ENCODE measurements around the gene FUT6.

FUT6 gene

GRCh38 chr19:5804516-5805461 lies 34.7 kb downstream of the FUT6 start, which contains the start of gene NRTN:
TSS of gene NRTN (plus strand) at chr19:5805067. CDS start at chr19:5824166, 19,099 bp downstream.
- DNase-seq = peak; percentile 51

- DNase-seq = peak; percentile 97
Measured at GRCh38 chr19:5803752-5804515, 35.6 kb downstream of the FUT6 start.

GRCh38 chr19:5803441-5803751 lies 36.1 kb downstream of the FUT6 start:
- DNase-seq = no peak

DNA sequence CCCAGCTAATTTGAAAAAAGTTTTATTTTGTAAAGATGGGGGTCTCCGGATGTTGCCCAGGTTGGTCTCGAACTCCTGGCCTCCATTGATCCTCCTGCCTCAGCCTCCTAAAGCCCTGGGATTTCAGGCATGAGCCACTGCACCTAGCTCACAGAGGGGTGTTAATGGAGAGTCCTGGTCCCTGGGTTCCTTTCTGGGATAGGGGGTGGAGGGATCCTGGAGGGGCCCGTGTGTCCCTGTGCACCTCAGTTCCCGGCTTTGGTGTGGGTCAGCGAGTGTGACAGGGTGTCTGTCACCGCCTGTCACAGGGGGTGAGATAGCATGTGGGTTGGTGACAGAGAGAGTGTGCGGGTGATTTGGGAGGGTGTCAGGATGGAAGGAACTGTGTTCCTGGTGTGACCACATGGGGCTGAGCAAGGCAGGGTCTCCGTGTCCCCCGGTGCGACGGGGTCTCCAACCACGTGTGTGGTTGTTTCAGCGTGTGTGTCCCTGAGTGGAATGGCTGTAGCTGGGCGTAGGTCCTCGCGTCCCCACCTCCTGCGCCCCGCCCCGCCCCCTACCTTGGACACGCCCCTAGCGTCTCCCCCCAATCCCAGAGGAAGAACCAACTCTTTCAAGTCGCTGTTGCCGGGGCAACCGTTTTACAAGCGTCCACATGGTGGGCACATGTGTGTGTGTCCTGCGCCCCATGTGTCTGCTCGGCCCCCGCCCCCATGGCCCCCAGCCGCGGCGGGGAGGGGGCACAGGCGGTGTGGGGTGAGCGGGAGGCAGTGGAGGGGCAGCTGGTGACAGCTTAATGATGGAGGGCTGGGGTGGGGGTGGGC lies 37.5 kb downstream of the FUT6 start:
- DNase-seq = peak; percentile 44

GRCh38 chr19:5800361-5801270 lies 38.9 kb downstream of the FUT6 start:
- no peak for DNase-seq

DNA sequence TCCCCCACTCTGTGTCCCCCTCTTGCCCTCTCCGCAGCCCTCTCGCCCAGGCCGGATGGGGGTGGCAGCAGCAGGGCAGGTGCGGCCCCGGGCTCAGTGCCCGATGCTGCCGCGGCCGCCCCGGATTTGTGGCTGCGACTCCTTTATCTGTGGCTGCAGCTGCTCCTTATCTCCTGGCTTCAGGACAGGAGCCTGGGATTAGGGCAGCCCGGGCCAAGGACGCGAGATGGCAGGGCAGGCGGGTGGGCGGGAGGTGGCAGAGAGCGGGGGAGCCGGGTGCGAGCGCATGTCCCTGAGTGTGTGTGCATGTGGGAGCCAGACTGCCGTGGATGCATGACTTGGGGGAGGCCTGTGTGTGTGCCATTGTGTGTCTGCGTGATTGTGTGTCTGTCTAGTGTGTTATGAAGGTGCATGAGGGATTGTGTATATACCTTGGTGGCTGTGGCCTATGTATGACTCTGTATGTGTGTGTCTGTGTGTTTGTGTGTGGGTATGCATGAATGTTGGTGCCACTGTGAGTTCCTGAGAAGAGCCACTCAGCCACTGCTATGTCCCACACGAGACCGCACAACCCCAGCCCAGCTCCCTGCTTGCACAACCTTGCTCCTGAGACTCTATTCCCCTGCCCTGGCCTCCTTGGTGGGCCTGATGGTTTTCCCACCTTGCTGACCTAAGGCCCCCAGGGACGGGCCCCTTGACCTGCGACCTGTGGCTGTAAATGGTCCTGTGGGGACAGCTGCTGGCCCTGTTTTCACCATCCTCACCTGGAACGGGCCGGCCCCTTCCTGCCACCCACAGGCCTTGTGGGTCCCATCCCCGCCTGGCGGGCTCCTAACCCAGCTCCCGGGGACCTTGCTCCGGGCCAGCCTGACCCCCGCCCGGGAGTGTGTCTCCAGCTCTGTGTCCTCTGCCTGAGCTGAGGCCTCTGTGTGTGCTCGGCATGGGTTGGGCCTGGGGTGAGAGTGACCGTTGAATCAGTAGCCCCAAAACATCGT lies 40.0 kb downstream of the FUT6 start:
- no peak for DNase-seq

DNA sequence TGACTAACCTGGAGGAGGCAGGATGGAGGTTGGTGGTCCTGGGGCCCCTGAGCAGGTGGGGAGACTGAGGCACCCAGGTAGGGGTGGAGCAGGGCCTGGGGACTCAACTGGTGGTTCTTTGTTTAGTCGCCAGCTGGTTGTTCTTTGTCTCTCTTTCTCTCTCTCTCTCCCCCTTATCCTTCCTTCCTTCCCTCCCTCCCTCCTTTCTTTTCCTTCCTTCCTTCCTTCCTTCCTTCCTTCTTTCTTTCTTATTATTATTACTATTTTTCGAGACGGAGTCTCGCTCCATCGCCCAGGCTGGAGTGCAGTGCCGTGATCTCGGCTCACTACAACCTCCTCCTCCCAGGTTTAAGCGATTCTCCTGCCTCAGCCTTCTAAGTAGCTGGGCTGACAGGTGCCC lies 41.3 kb downstream of the FUT6 start:
- DNase-seq = no peak

DNA sequence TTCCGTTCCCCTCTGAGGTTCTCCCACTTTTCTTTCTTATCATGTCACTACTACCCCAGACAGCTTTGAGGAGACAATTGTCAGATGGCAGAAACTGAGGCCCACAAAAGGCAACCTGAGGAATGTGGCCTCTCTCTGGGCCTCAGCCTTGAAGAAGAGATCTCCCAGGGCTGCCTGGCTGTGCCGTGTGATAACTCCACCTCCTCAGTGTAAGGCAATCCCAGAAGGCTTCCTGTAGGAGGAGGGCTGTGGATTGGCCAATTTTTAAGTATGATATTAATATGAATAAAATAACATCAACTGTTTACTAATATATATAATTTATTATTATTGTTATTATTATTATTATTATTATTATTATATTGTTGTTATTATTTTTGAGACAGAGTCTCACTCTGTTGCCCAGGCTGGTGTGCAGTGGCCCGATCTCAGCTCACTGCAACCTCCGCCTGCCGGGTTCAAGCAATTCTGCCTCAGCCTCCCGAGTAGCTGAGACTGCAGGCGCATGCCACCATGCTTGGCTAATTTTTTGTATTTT lies 44.1 kb downstream of the FUT6 start:
- no peak for DNase-seq

DNA sequence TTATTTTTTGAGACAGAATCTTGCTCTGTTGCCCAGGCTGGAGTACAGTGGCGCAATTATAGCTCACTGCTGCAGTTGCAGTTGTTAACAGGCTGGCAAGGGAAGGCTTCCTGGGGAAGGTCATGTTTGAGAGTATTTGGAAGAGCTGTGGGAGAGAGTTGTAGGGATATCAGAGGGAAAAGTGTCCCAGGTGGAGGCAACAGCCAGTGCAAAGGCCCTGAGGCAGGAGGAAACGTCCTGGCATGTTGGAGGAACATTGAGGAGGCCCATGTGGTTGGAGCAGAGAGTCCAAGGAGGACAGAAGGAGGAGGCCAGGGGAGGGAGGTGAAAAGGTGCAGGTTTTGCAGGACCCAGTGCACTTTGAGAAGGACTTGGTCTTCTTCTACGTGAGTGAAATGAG lies 46.3 kb downstream of the FUT6 start:
- no peak for DNase-seq

DNA sequence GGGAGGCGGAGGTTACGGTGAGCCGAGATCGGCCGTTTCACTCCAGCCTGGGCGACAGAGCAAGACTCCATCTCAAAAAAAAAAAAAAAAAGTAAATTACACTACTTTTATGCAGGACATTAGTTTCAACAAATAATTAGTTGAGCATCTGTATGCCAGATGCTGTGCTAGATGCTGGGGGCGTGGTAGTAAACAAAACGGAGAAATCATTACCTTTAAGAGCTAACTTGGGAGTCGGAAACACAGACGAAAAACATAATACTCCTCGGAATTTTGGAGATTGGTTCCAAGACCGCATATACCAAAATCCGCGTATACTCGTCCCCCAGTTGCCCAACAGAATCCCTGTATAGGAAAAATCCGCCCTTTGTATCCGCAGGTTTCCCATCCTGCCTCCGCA lies 47.3 kb downstream of the FUT6 start:
- DNase-seq = no peak

- peak; percentile 99 for DNase-seq
Measured at GRCh38 chr19:5790559-5791520, 48.7 kb downstream of the FUT6 start, which contains the start of gene DUS3L. TSS of gene DUS3L (minus strand) at chr19:5791163. CDS start at chr19:5791141, 22 bp downstream.

DNA sequence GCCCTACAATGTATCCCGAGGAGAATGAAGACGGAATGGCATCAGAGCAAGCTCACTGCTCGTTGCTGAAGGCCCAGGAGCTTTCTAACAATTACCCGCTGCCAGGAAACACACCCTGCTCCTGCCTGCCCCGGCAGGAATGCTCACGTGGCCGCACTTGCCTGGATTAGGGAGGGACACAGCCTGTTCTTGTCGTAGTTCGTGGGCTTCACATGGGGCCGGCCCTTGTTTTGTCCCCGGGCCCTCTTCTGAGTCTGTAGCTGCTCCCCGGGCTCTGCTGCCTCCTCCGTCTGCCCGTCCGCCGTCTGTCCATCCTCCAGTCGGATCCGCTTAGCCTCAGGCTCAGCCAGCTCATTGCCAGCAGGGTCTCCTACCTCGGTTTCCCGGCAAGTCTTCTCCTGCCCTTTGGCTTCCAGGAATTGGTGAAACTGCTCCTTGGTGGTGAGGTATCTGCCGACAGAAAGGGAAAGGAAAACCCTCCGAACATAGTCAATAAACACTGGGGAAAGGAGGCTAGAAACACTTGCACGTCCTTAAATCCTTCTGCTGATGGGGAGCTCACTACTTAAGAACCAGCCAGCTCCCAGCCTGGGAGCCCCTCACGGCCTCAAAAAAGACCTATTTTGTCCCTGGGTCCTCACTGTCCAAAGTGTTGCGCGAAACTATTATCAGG lies 49.5 kb downstream of the FUT6 start:
- DNase-seq = no peak

DNA sequence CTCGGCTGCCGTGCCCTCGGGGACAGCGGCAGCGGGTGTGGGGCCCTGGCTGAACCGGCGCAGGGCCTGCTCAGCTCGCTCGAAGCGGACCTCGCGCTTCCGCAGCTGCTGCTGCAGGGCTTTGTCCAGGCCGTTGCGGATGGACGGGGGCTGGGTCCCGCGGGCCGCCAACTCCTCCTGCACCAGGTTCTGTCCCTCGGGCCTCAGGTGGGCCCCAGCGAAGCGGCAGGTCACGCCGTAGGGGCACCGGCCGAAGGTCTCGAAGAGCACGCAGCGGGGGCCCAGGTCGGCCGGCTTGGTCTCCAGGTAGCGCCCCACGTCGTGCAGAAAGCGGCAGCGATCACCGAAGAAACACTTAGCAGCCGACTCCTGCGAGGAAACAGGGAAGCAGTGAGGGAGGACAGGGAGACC lies 50.1 kb downstream of the FUT6 start:
- no peak for DNase-seq

DNA sequence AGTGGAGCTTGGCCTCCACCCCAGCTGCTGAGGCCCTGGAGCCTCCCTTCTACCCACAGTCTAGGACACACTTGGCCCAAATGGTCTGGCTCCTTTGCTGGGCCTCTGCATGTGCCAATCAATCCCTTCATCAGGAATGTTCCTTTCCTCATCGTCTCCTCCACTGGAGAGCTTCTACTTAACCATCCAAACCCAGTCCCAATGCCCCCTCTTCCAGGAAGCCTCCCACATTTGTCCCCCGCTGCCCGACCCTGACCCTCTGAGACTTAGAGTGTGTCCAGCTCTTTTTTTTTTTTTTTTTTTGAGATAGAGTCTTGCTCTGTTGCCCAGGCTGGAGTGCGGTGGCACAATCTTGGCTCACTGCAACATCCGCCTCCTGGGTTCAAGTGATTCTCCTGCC lies 51.1 kb downstream of the FUT6 start:
- DNase-seq = no peak

- no peak for DNase-seq
Measured at GRCh38 chr19:5787409-5788182, 51.9 kb downstream of the FUT6 start.

- DNase-seq = no peak
Measured at GRCh38 chr19:5786593-5787408, 52.7 kb downstream of the FUT6 start.

GRCh38 chr19:5785423-5785822 lies 54.1 kb downstream of the FUT6 start:
- no peak for DNase-seq

Measured in stimulated activated CD8-positive, alpha-beta memory T cell treated with anti-CD3 and anti-CD28 coated beads, Interleukin-4, amount 100 ng/mL, for 48 hours (primary cell).